H1 (cell line): ENCODE results near the gene ZMYM3. TPM values are rescaled to one million over a fixed set of nuclear protein-coding genes. Genes with fewer than 3 reads are reported as not detected.

ENCODE experiments used
- CTCF ChIA-PET: fragments of 300-600 bp; sonication (Branson Sonifier 250); formaldehyde crosslinking; loops from one replicate; lab custom pipeline; 2021; ENCODE audit not compliant: partially characterized antibody; lab: Charles Lee
- POLR2A ChIA-PET: fragments of 300-600 bp; sonication (Branson Sonifier 250); formaldehyde crosslinking; loops from one replicate; lab custom pipeline; 2021; ENCODE audit warnings: inconsistent platforms; ENCODE audit not compliant: partially characterized antibody; lab: Charles Lee
- DNase-seq, 2 experiments: peaks; one replicate each; pipeline versions ENCODE4 v3.0.0 to v3.0.0-alpha.2; 2010 to 2022; ENCODE audit warnings: low spot score in 2 of 2, low read depth in 1 of 2, mixed read lengths in 1 of 2
- FAIRE-seq: peaks from 2 replicates; lab custom pipeline; 2011; peaks lifted over from hg19 to GRCh38; lab: Jason Lieb, UNC
- H2AFZ ChIP-seq: 2 replicates; pipeline ENCODE4 v1.8.1; 2012; ENCODE audit warnings: low read length, inconsistent platforms
- H2AK5ac ChIP-seq: 2 replicates; pipeline ENCODE4 v1.6.1; 2013; ENCODE audit warnings: low read depth, low read length
- H2BK120ac ChIP-seq: replicated peaks from 2 replicates; pipeline ENCODE3; 2013; ENCODE audit warnings: low read depth, low read length, inconsistent platforms
- H2BK12ac ChIP-seq: 2 replicates; pipeline ENCODE4 v1.6.1; 2013; ENCODE audit warnings: low read depth, low read length
- H2BK15ac ChIP-seq: 2 replicates; pipeline ENCODE4 v1.6.1; 2013; ENCODE audit warnings: low read length
- H2BK20ac ChIP-seq: 2 replicates; pipeline ENCODE4 v1.6.1; 2013; ENCODE audit warnings: low read length
- H2BK5ac ChIP-seq: 2 replicates; pipeline ENCODE4 v1.6.1; 2013; ENCODE audit warnings: low read depth, low read length
- H3K14ac ChIP-seq: 2 replicates; pipeline ENCODE4 v1.6.1; 2013; ENCODE audit warnings: inconsistent platforms; ENCODE audit not compliant: insufficient read length
- H3K18ac ChIP-seq: 2 replicates; pipeline ENCODE4 v1.6.1; 2013; ENCODE audit warnings: low read length; ENCODE audit errors: extremely low read depth
- H3K23ac ChIP-seq: 2 replicates; pipeline ENCODE4 v1.6.1; 2013; ENCODE audit warnings: inconsistent platforms; ENCODE audit not compliant: insufficient read length
- H3K23me2 ChIP-seq: 2 replicates; pipeline ENCODE4 v1.6.1; 2013; ENCODE audit warnings: low read depth, low read length
- H3K27ac ChIP-seq: 2 replicates; pipeline ENCODE4 v1.6.1; 2011; ENCODE audit warnings: low read depth, low read length, inconsistent platforms
- H3K27me3 ChIP-seq, 4 experiments: replicated peaks in 1 of 4; 1 replicate in 1 of 4; 2 replicates in 3 of 4; pipeline versions ENCODE4 v1.6.1 to v1.8.1; 2011 to 2013; ENCODE audit warnings: low read length in 3 of 4, mild to moderate bottlenecking in 3 of 4, inconsistent platforms in 2 of 4, mixed read lengths in 2 of 4, moderate library complexity in 1 of 4; ENCODE audit not compliant: control insufficient read depth in 3 of 4, insufficient read depth in 3 of 4; ENCODE audit errors: extremely low read depth in 1 of 4
- H3K36me3 ChIP-seq, 4 experiments: 2 replicates each; pipeline versions ENCODE4 v1.6.1 to v1.8.1; 2011 to 2013; ENCODE audit warnings: mild to moderate bottlenecking in 4 of 4, low read length in 3 of 4, moderate library complexity in 2 of 4, control low read depth in 1 of 4, inconsistent platforms in 1 of 4; ENCODE audit not compliant: insufficient read depth in 4 of 4, control insufficient read depth in 2 of 4
- H3K4ac ChIP-seq: replicated peaks from 2 replicates; pipeline ENCODE3; 2013; ENCODE audit warnings: low read length, low read depth, mixed read lengths, inconsistent platforms; ENCODE audit not compliant: insufficient read length
- H3K4me1 ChIP-seq, 4 experiments: replicated peaks in 1 of 4; 1 replicate in 1 of 4; 2 replicates in 3 of 4; pipeline versions ENCODE4 v1.6.1 to v1.8.1; 2011 to 2013; ENCODE audit warnings: low read length in 3 of 4, inconsistent platforms in 2 of 4, mixed read lengths in 1 of 4; ENCODE audit not compliant: insufficient read depth in 4 of 4, control insufficient read depth in 3 of 4
- H3K4me2 ChIP-seq, 2 experiments: 2 replicates each; pipeline versions ENCODE4 v1.6.1 to v1.8.1; 2011 to 2013; ENCODE audit warnings: low read depth in 2 of 2, low read length in 2 of 2, control low read depth in 1 of 2, inconsistent platforms in 1 of 2, mild to moderate bottlenecking in 1 of 2; ENCODE audit not compliant: insufficient read depth in 1 of 2
- H3K4me3 ChIP-seq, 4 experiments: fragments of 200-600, 300-600 bp in 1 of 4; sonication (generic), shearing (Covaris generic), sonication (Bioruptor Twin) in 1 of 4; 2 replicates each; pipeline versions ENCODE4 v1.5.1 to v1.8.1; 2011 to 2016; ENCODE audit warnings: low read length in 4 of 4, low read depth in 3 of 4, control low read depth in 2 of 4, inconsistent platforms in 2 of 4, mild to moderate bottlenecking in 2 of 4, mixed read lengths in 1 of 4, moderate library complexity in 1 of 4; ENCODE audit not compliant: insufficient read depth in 2 of 4; ENCODE audit errors: extremely low read depth in 1 of 4
- H3K56ac ChIP-seq: replicated peaks from 2 replicates; pipeline ENCODE3; 2013; ENCODE audit warnings: low read depth, mild to moderate bottlenecking, mixed read lengths, low read length, inconsistent platforms; ENCODE audit not compliant: insufficient read length
- H3K79me1 ChIP-seq: 2 replicates; pipeline ENCODE4 v1.6.1; 2013; ENCODE audit warnings: low read depth, low read length, control low read depth
- H3K79me2 ChIP-seq, 2 experiments: 2 replicates each; pipeline versions ENCODE4 v1.6.1 to v1.8.1; 2012 to 2013; ENCODE audit warnings: low read length in 2 of 2, mild to moderate bottlenecking in 2 of 2, inconsistent platforms in 1 of 2; ENCODE audit not compliant: insufficient read depth in 2 of 2, control insufficient read depth in 1 of 2
- H3K9ac ChIP-seq, 4 experiments: replicated peaks in 1 of 4; 1 replicate in 1 of 4; 2 replicates in 3 of 4; pipeline versions ENCODE4 v1.6.1 to v1.8.1; 2011 to 2013; ENCODE audit warnings: low read depth in 3 of 4, low read length in 3 of 4, control low read depth in 2 of 4, mild to moderate bottlenecking in 2 of 4, moderate library complexity in 2 of 4, inconsistent platforms in 1 of 4; ENCODE audit errors: extremely low read depth in 1 of 4
- H3K9me3 ChIP-seq, 2 experiments: 2 replicates each; pipeline versions ENCODE4 v1.6.1 to v1.8.1; 2012 to 2013; ENCODE audit warnings: mild to moderate bottlenecking in 2 of 2, moderate library complexity in 2 of 2, control low read depth in 1 of 2, inconsistent platforms in 1 of 2, low read depth in 1 of 2, low read length in 1 of 2, mixed read lengths in 1 of 2; ENCODE audit not compliant: insufficient read depth in 2 of 2
- H4K20me1 ChIP-seq, 2 experiments: replicated peaks in 1 of 2; 2 replicates each; pipeline versions ENCODE3 to v1.8.1; 2011 to 2013; ENCODE audit warnings: inconsistent platforms in 2 of 2, low read length in 2 of 2, mild to moderate bottlenecking in 1 of 2; ENCODE audit not compliant: insufficient read depth in 2 of 2, control insufficient read depth in 1 of 2
- H4K5ac ChIP-seq: 2 replicates; pipeline ENCODE4 v1.6.1; 2013; ENCODE audit warnings: low read length, low read depth, mixed read lengths, inconsistent platforms; ENCODE audit not compliant: insufficient read length
- H4K8ac ChIP-seq: 2 replicates; pipeline ENCODE4 v1.8.0; 2013; ENCODE audit warnings: mild to moderate bottlenecking, moderate library complexity, low read length, inconsistent platforms; ENCODE audit not compliant: insufficient read depth; ENCODE audit errors: extremely low read depth
- H4K91ac ChIP-seq: replicated peaks from 2 replicates; pipeline ENCODE3; 2013; ENCODE audit warnings: low read length, mixed read lengths, inconsistent platforms; ENCODE audit not compliant: insufficient read length
- ASH2L ChIP-seq: fragments of 200-600, 300-600 bp; sonication (generic); IDR thresholded peaks from one replicate; pipeline ENCODE4 v1.7.1; 2017; ENCODE audit warnings: low read length
- EZH2 ChIP-seq: fragments of 200-600 bp; sonication (generic); IDR thresholded peaks from 2 replicates; pipeline ENCODE4 v1.7.1; 2012; ENCODE audit warnings: low read depth, mild to moderate bottlenecking, moderate library complexity, low read length, inconsistent platforms; ENCODE audit not compliant: severe bottlenecking
- GABPA ChIP-seq: IDR thresholded peaks from 2 replicates; pipeline ENCODE4 v1.6.1; 2011; ENCODE audit warnings: mild to moderate bottlenecking, low read length, moderate library complexity, borderline replicate concordance; ENCODE audit not compliant: insufficient read depth
- KDM1A ChIP-seq: fragments of 200-600, 300-600 bp; sonication (generic); IDR thresholded peaks from 2 replicates; pipeline ENCODE4 v1.7.1; 2016; ENCODE audit warnings: mild to moderate bottlenecking, low read length, borderline replicate concordance
- MAFK ChIP-seq: IDR thresholded peaks from 2 replicates; pipeline ENCODE4 v1.6.1; 2012; ENCODE audit warnings: low read depth, mild to moderate bottlenecking, improper control_type of control experiment, low read length
- POLR2A ChIP-seq, 2 experiments: IDR thresholded peaks; 1 replicate in 1 of 2; 2 replicates in 1 of 2; pipeline ENCODE4 v1.6.1; 2011; ENCODE audit warnings: low read depth in 2 of 2, low read length in 2 of 2, mild to moderate bottlenecking in 2 of 2; ENCODE audit errors: control extremely low read depth in 1 of 2
- POLR2AphosphoS5 ChIP-seq: IDR thresholded peaks from 2 replicates; pipeline ENCODE4 v1.6.1; 2011; ENCODE audit warnings: low read depth, low read length
- RXRA ChIP-seq: IDR thresholded peaks from 2 replicates; pipeline ENCODE4 v1.6.1; 2011; ENCODE audit warnings: low read depth, mild to moderate bottlenecking, low read length, moderate library complexity; ENCODE audit not compliant: insufficient read depth
- SIRT6 ChIP-seq: IDR thresholded peaks from one replicate; pipeline ENCODE4 v1.7.1; 2012; ENCODE audit warnings: low read length, inconsistent platforms
- WGBS, 2 experiments: shearing (Covaris generic) in 1 of 2; methylation state at CpG; one replicate each; pipeline versions ENCODE4 v1.1.6 to v1.1.7; 2013 to 2015; ENCODE audit warnings: low lambda C conversion rate in 2 of 2, mixed read lengths in 2 of 2, inconsistent platforms in 1 of 2, low coverage in 1 of 2, missing lambda C conversion rate in 1 of 2; ENCODE audit not compliant: insufficient replicate concordance in 2 of 2, insufficient coverage in 1 of 2, insufficient read length in 1 of 2; ENCODE audit errors: extremely low coverage in 1 of 2, missing lambda C conversion rate in 1 of 2; 5-methylcytosine and 5-hydroxymethylcytosine counted together
- polyA plus RNA-seq, 7 experiments: library from polyadenylated mRNA; depleted of rRNA in 3 of 7; stranded (reverse) in 5 of 7; unstranded in 2 of 7; fragments of >200 nt in 5 of 7; fragments of 200-250 nt in 2 of 7; gene quantifications; 1 replicate in 5 of 7; 2 replicates in 1 of 7; 4 replicates in 1 of 7; pipeline versions ENCODE4 v1.2.1 to v1.2.3, GENCODE V29; 2011 to 2013; ENCODE audit warnings: missing spikeins in 2 of 7, mixed read lengths in 2 of 7
- total RNA-seq: library from RNA; stranded (reverse); fragmentation: NEBNext Ultra II Directional; extraction: Animal tissue kit (Norgen Biotek cat#: 25700); gene quantifications from 2 replicates; pipeline ENCODE4 v1.2.1, GENCODE V29; 2021

ZMYM3 gene
- total and polyA plus RNA-seq, 2 of the 8 experiments (the other 6 are each of a cell fraction or from before 2014, with no cell fraction given), result 56.7 to 82.0 TPM

DNA sequence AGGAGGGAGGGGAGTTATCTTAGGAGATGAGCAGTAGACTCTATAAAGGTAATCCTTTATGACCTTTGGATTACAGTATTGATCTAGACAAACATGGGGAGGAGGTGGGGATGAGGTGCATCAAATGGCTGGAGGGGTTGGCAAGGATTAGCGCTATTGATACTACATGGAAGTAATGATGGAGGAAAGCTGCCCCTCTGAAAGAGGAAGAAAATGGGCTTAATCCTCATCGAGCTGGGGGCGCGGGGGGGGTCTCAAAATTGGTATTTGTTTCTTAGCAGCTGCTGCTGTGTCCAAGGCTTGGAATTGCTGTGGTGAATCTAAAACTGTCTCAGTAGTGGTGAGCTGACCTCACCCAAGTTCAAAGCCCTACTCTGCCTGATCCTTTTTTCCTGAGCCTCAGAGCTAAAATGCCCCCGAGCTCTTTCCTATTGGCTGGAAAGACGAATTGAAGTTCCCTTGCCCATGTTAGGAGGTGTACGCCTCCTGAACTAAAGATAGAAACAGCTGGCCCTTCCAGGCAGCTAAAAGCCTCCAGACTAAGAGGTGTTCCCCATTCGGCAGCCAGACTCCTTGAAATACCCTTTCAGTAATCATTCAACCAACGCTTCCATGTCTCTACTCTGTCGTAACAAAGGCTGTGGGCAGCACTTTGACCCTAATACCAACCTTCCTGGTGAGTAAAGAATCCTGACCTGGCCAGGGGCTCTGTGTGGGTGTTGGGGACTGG, 47.4 kb upstream of the ZMYM3 start, which contains the start of gene ITGB1BP2:
TSS of gene ITGB1BP2 (plus strand) at position 556 of the 730 bp plus-strand sequence. CDS start at position 613, 57 bp downstream.
- POLR2A ChIA-PET, result interaction anchor here (0.8 to 18.0 kb wide), 11 partner anchors 11 to 69 kb away, joined by 3 to 215 read pairs (median 4); partner anchors contain the start of genes NONO, TAF1 and ZMYM3
- 84% methylated on average over 10 of the region's 10 CpGs; no CpG with 5 or more reads in 1 of the 2 experiments for WGBS, 2 experiments
- H4K8ac ChIP-seq, result no peak within 1 kb of the TSS
- CTCF ChIA-PET, result interaction anchor here (0.6 kb wide), 1 partner anchor 131 kb away, joined by 3 read pairs; no protein-coding TSS in a partner anchor
- DNase-seq, result no peak
- peaks cover 5 to 10% of the 10 kb centered on the region in 2 experiments for H4K20me1 ChIP-seq
- TF ChIP-seq ASH2L (no peak), RXRA (no peak), MAFK (no peak), POLR2AphosphoS5 (peak; percentile 39), GABPA (no peak), POLR2A (IDR thresholded peaks at IDR 0.05; ENCODE audit: control extremely low read depth in 1 of 2, low read depth in 2 of 2, low read length in 2 of 2) (peak in 1 of 2 experiments; percentile 28; a peak in 1 of 3 replicates), EZH2 (no peak), KDM1A (no peak), SIRT6 (no peak)
- no peak within 1 kb of the TSS for H3K4ac ChIP-seq
- no peaks in the 10 kb centered on the region for H3K79me1 ChIP-seq
- no peak within 1 kb of the TSS for H3K56ac ChIP-seq
- H3K4me3 ChIP-seq, result no peak within 1 kb of the TSS
- H2BK120ac ChIP-seq, result no peak within 1 kb of the TSS
- H2AK5ac ChIP-seq, result no peak within 1 kb of the TSS
- H2BK15ac ChIP-seq, result no peak within 1 kb of the TSS
- no peaks in the 10 kb centered on the region for H3K27me3 ChIP-seq
- no peak for FAIRE-seq
- H2BK5ac ChIP-seq, result no peak within 1 kb of the TSS
- H3K27ac ChIP-seq, result no peak within 1 kb of the TSS
- no peak within 1 kb of the TSS for H3K23ac ChIP-seq
- H3K36me3 ChIP-seq, result peaks cover 18 to 54% (median 38%) of the 10 kb centered on the region in 4 experiments
- no peak within 1 kb of the TSS for H3K9ac ChIP-seq
- H3K79me2 ChIP-seq, result no peaks in the 10 kb centered on the region
- no peaks in the 10 kb centered on the region for H3K9me3 ChIP-seq
- no peak within 1 kb of the TSS for H2BK20ac ChIP-seq
- no peaks in the 10 kb centered on the region for H3K23me2 ChIP-seq
- no peak within 1 kb of the TSS for H3K18ac ChIP-seq
- H2AFZ ChIP-seq, result no peak within 1 kb of the TSS
- H4K5ac ChIP-seq, result no peak within 1 kb of the TSS
- H3K4me1 ChIP-seq, result no peaks in the 10 kb centered on the region
- H2BK12ac ChIP-seq, result no peak within 1 kb of the TSS
- H3K4me2 ChIP-seq, result no peak within 1 kb of the TSS
- no peak within 1 kb of the TSS for H4K91ac ChIP-seq
- no peak within 1 kb of the TSS for H3K14ac ChIP-seq
